Uterine smooth muscle cell (primary cell): Measurements from ENCODE around the gene MYH10. TPM values are rescaled to one million over a fixed set of nuclear protein-coding genes. Genes with fewer than 3 reads are reported as not detected.

ENCODE experiments used
- total RNA-seq: library from RNA; depleted of rRNA; stranded (reverse); fragments of >200 nt; gene quantifications from 2 replicates; pipeline ENCODE4 v1.2.3, GENCODE V29; 2014

MYH10 gene
- total RNA-seq: 117 and 142 TPM in 2 replicates

DNA sequence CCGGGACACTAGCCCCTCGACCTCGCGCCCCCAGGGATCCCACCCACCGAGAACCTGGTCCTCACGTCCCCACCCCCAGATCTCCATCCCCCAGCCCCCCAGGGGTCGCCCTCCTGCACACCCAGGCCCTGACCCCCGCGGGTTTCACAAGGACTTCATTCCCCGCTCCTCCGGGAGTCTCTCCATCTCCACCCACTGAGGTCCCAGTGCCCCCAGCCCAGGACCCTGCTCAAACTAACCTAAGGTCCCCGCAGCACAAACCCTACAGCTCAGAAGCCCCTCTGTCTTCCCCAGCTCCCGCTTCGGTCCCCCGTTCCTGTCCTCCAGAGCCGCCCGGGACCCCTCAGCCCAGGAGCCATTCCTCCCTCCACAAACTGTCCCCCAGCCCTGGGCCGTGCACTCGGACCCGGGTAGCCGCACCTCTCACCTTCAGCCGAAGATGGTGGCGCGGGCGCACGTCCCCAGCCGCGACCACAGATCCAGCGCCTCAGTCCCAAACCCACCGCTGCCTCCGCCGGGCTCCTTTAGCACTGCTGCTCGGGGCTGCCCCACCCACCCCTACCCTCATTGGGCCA is at the start of gene MYH10:
MYH10 (minus strand) TSS at position 499 of the 575 bp plus-strand sequence. CDS start 7,479 bp downstream, outside the sequence.

DNA sequence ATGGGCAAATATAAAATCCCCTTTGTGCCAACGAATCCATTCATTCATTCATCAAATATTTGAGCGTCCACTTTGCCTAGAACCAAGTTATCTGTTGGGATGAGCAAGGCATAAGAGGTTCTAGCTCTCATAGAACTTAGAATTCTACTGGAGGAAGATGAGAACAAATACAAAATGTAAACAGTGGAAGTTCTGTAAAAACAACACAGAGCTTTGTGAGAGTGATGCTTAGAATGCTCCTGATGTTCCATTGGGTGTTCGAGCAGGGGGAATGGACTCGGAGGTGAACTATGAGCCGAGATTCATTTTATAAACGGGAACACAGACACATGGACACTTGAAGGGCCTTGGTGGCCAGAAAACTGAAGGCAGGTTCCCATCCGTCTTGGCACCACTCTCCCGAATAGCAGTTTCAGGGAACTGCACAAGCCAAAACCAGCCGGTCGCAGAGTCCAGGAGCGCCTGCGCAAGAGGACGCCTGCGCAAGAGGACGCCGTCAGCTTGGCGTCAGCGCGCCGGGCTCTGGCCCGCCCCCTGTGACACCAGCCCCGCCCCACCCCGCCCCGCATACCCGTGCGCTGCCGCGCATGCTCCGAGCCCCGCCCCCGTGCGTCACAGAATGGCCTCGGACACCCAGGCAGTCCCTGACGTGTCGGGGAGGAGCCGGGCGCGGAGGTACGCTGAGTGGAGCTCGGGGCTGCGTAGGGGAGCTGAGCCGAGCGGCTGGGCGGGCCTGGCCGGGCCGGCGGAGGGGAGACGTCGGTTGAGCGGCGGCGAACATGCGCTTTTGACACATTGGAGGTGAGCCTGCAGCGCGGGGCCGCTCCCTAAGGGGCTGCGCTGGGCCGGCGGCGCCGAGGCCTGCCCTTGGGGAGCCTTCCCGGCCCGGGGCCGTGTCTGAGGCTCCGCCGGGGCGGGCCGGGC is 195.0 kb downstream of the MYH10 start, which contains the start of gene NDEL1:
NDEL1 (plus strand) TSS at position 640 of the 924 bp plus-strand sequence. CDS start 8,388 bp downstream, outside the sequence.

Other genes with a start within 250 kb of the MYH10 start
- gene RPL26, start 247.5 kb downstream of the MYH10 start, total RNA-seq: 3,718 and 3,779 TPM in 2 replicates
- gene RNF222, start 232.9 kb downstream of the MYH10 start, total RNA-seq: not detected in 2 replicates
- 57.0 and 58.2 TPM in 2 replicates for gene NDEL1, start 194.8 kb downstream of the MYH10 start, total RNA-seq
- gene CCDC42, start 114.1 kb upstream of the MYH10 start, total RNA-seq: not detected in 2 replicates
- gene SPDYE4, start 127.8 kb upstream of the MYH10 start, total RNA-seq: not detected in 2 replicates
- gene MFSD6L, start 168.6 kb upstream of the MYH10 start, total RNA-seq: not detected in 2 replicates
- 0.22 TPM in 1 of 2 replicates, not detected in the other for gene PIK3R6, start 236.9 kb upstream of the MYH10 start, total RNA-seq